ENCODE data around the gene SYNPO2.
"Not testable (repeated sequence)": the region's sequence is repeated elsewhere in the genome, so short reads cannot be mapped to it uniquely, and the experiment has no call there.

Gene SYNPO2

DNA sequence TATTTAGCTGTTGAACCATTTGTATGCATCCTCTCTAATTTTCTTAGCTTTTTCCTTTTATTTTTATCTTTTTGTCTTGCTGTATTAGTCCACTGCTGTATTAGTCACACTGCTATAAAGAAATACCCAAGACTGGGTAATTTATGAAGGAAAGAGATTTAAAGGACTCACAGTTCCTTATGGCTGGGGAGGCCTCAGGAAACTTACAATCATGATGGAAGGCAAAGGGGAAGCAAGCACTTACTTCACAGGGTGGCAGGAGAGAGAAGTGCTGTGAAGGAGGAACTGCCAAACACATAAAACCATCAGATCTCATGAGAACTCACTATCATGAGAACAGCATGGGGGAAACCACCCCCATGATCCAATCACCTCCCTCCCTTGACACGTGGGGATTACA, 114.3 kb downstream of the SYNPO2 start:
- DNase-seq = not testable (repeated sequence)

GRCh38 chr4:119005928-119006460, 117.3 kb downstream of the SYNPO2 start:
- DNase-seq = no peak

GRCh38 chr4:119008761-119009160, 120.1 kb downstream of the SYNPO2 start:
- no peak for DNase-seq

GRCh38 chr4:119010221-119010620, 121.6 kb downstream of the SYNPO2 start:
- DNase-seq = not testable (repeated sequence)

DNA sequence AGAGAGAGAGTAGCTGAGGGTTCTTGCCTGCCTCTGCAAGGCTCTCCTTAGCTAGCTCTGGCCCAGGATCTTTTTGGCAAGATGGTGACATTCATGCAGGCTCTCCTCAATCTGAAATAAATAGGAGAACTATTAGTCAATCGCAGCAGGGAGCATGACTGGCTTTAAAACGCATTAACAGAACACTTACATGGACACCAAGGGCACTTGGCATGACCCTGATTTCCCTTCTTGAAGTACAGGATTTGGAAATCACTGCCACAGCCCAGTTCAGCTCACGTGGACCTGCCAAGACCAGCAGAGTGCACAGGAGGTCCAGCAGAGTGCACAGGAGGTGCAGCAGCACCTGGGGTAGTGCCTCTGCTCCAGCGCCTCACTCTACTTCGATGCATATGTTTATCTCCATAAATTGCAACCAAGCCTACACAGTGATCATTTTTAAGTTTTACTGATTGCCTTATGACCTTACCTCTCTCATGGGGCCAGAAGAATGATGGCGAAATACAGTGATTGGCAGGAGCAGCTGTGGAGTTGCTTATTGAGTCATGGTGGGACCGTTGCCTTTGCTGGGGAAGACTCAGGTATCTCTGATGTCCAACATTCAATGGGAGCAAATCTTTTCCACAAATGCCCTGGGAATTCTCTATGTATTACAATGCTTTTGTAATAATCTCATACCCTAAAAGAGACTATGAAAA, 122.4 kb downstream of the SYNPO2 start:
- no peak for DNase-seq

GRCh38 chr4:119011607-119011988, 122.9 kb downstream of the SYNPO2 start:
- no peak for DNase-seq

DNA sequence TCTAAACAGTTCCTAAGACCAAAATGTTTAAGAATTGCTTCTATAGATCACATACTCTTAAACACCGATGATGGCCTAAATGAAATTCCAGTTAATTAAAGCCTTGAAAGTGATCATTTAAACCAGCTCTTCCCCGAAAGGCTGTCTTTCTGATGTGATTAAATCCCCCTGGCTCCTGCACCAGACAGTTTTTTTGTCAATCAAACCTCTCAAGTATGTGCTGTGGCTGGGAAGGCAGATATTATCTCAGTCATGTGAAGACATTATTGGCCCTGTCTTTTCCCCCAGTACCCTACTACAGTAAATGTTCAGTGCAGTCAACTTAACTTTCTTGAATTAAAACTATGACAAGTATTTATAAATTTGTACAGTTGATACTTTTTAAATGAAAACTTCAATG, 126.0 kb downstream of the SYNPO2 start:
- no peak for DNase-seq

DNA sequence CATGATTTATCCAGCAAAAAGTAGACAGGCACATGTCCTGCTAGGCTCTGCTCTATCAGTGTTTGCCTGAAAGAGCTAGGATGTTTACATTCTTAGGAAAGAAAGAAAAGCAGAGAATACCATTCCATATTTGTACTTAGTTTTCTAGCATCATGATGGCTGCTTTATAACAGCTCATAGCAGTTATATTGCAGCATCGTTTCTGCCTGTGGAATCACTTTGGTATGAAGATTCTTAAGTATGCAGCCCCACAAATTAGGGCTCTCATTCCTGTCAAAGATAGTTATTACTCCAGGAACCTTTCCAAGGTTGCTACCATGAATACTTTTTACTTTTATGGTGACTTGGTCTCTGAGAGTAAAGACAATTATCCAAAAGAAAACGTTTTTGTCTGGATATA, 128.0 kb downstream of the SYNPO2 start:
- peak; percentile 81 for DNase-seq

- DNase-seq = no peak
Observed at GRCh38 chr4:119017636-119018035, 129.0 kb downstream of the SYNPO2 start.

DNA sequence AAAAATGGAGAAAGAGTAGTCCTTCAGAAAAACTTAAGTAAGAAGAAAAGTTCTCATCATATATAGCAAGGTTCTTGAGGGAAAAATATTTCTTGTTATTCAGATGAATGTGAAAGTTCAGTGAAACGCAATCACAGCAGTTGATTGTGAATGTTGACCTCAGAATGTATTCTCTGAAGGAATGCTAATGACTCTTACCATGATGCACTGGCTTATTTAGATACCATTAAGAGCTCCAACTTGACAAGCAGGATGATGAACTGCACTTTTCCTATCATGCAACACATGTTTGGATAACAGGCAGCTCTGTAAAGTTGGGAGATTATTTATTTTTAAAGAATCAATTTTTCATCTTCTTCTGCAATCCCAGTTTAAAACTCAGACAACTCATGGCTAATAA, 131.5 kb downstream of the SYNPO2 start:
- DNase-seq = peak; percentile 53

DNA sequence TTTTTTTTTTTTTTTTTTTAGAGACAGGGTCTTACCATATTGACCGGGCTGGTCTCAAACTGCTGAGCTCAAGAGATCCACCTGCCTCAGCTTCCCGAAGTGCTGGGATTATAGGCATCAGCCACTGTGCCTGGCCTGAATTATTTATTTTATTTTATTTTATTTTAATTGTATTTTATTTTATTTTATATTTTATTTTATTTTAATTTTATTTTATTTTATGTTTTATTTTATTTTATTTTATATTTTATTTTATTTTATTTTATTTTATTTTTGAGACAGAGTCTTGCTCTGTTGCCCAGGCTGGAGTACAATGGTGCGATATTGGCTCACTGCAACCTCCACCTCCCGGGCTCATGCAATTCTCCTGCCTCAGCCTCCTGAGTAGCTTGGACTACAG, 133.9 kb downstream of the SYNPO2 start:
- DNase-seq = not testable (repeated sequence)

DNA sequence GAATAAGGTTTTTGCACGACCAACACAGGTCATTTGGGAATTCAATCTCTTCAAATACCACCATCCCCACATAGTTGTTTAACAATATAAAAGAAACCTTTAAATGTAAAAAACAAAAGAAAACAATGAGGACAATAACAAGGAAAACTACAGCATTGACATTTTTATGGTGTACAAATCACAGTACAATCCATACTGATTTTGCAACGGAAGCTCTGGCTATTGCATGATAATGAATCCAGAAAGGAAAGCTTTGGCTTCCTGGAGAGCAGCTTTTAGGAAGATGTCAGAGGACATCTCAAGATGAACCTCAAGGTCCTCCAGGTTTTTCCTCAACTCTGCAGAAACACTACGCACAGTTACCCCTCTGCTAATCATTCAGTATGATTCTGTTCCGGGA, 135.4 kb downstream of the SYNPO2 start:
- DNase-seq = no peak

DNA sequence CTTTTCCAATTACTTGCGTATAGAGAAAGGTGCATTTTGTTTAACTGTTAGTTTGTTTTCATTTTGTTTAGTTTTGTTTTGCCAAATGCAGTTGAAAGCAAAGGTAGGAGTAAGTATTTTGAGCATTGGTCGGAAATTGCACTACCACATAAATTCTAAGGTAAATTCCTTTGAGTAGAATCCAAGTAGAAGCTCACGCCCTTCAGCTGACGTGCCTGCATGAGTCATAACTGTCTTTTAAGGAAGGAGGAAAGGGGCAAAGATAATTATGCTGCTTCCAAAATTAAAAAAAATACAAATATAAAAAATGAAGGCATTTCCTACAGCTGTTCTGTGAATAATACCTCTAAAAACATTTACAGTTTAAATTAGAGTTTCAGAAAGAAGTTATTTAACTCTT, 136.8 kb downstream of the SYNPO2 start:
- DNase-seq = peak; percentile 49

DNA sequence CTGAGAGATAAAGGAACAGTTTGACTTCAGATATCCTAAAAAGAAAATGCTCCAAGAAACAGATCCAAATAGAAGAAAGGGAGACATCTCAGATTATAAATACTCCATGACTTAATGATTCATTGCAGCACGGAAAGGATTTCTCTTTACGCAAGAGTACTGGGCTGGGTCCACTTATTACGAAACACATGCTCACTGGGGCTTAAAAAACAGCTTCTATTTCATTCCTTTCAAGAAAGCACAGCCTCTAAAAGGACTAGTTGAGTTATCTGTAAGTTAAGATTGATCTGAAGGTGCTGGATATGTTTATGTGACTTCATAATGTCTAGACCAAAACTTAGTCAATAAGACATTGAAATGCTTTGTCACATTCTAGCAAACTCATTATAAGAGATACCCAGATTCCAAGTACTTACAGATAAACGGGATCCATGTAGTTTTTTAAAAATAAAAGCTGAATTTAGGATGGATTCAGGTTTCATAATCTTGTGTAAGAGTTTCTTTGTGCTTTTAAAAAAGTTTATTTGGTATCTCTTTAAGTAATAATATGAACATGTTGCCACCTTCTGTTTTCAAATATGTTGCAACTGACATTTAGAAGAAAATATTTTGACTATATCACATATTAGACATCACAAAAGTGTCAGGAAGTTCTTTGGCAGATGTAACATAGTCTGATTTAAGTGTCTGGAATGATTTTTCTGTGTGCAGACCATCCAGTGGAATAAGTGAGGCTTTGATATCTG, 137.4 kb downstream of the SYNPO2 start:
- peak; percentile 81 for DNase-seq

- DNase-seq = peak; percentile 71
Observed at GRCh38 chr4:119026662-119027444, 138.2 kb downstream of the SYNPO2 start.

- DNase-seq = no peak
Observed at GRCh38 chr4:119027811-119028210, 139.2 kb downstream of the SYNPO2 start.

DNA sequence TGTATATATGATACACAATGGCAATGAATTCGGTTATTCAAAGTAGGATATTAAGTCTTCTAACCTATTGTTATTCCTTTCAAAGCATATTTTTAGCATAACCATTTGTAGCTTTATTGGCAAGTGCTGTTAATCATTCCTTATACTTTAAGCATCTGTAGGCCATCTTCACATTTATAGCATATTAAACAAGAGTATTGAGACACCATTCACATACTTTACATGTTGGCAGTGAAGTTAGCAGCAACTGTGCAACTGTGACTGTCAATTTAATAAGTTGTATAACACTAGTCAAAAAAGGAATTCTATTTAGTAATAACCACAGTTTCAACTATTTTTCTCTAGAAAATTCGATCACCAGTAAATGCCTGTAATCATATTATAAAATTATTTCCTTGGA, 139.6 kb downstream of the SYNPO2 start:
- no peak for DNase-seq

DNA sequence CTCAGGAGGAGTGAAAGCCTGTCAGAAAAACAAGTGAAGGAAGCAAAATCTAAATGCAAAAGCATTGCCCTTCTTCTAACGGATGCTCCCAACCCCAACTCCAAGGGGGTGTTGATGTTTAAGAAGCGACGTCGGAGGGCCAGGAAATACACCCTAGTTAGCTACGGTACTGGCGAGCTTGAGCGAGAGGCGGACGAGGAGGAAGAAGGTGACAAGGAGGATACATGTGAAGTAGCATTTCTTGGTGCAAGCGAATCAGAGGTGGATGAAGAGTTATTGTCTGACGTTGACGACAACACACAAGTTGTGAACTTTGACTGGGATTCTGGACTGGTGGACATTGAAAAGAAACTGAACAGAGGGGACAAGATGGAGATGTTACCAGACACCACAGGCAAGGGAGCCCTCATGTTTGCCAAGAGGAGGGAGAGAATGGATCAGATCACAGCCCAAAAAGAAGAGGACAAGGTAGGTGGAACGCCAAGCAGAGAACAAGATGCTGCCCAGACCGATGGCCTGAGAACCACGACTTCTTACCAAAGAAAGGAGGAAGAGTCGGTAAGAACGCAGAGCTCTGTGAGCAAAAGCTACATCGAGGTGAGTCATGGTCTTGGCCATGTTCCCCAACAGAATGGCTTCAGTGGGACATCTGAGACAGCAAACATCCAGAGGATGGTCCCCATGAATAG, 141.3 kb downstream of the SYNPO2 start:
- DNase-seq = peak; percentile 52

DNA sequence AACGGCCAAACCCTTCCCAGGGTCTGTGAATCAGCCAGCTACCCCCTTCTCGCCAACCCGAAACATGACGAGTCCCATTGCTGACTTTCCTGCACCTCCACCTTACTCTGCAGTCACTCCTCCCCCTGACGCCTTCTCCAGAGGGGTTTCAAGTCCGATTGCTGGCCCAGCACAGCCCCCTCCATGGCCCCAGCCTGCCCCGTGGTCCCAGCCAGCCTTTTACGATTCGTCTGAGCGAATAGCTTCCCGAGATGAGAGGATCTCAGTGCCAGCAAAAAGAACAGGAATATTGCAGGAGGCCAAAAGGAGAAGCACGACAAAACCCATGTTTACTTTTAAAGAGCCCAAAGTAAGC, 141.9 kb downstream of the SYNPO2 start:
- DNase-seq = no peak

- DNase-seq = no peak
Observed at GRCh38 chr4:119031218-119031617, 142.6 kb downstream of the SYNPO2 start.

DNA sequence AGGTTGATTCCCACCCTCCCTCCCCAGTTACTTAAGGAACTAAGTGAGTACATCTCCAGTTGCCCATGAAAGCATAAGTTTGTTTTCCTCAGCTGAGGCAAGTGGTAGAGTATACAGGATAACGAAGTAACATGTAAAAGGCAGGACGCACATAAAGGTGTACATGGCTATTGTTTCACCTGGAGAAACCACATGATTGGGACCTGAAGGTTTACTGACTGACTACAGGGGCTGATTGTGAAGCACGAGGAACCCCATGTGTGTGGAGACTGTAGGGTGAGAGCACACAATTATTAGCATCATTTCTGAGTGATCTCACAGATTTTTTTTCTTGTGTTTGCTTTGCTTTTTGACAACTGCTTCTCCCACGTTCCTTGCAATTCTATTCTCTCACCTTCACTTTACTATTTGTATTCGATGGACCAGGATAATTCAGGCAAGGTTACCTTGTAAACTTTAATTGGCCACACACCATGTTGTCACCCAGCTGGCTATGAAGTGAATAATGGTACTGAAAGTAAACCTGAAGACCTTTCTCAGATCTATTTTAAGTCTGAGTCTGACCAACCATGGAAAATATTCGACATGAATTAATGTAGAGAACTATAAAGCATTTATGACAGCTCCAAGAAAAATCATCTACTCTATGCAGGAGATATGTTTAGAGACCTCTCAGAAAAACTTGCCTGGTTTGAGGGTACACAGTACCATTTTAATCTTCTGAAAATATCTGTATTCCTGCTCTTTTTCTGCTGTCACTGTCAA, 144.4 kb downstream of the SYNPO2 start:
- no peak for DNase-seq

Measured in HCEC 1CT (cell line).